Stimulated activated CD4-positive, alpha-beta T cell treated with anti-CD3 and anti-CD28 coated beads, TNF-alpha, amount 100 ng/mL, for 4 hours (primary cell): Measurements from ENCODE around the gene RHOA.
"Not testable (repeated sequence)": the region's sequence is repeated elsewhere in the genome, so short reads cannot be mapped to it uniquely, and the experiment has no call there.

ENCODE experiments used
- DNase-seq, 3 experiments: peaks; one replicate each; pipeline ENCODE4 v3.0.0-alpha.2; 2020; ENCODE audit warnings: low read depth in 3 of 3

RHOA gene

DNA sequence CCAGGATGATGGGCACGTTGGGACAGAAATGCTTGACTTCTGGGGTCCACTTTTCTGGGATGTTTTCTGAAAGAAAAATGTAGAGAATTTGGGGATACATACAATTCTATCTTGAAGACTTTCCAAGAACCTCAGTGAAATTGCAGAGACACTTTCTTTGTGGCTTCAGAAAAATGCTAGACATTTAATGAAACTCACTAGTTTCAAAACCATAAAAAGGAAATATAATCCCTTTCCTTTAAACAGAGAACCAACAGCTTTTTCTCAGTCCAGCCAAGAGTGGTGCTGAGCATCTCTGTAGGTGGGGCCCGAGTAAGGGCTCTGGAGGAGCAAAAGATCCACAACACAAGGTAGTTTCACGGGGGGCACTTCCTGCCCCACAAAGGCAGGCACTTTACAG lies 49.2 kb downstream of the RHOA start:
- DNase-seq = no peak

DNA sequence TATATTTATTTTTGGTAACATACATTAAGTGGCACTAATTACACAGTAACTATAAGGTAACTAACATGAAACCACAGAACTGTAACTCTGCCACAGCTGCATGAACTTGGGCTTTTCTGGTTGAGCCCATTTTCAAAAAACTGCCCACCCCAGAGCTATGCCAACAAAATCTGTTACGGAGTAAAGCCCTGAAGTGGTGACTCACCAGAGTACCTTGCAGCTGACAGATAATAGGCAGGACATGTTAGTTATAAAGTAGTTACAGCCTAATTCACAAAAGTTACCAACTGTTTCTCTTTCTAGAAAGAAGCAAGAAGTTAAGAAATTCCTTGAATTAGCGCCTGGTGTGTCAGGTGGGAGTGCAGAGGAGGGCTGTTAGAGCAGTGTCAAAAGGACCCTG lies 52.2 kb downstream of the RHOA start:
- no peak for DNase-seq

DNA sequence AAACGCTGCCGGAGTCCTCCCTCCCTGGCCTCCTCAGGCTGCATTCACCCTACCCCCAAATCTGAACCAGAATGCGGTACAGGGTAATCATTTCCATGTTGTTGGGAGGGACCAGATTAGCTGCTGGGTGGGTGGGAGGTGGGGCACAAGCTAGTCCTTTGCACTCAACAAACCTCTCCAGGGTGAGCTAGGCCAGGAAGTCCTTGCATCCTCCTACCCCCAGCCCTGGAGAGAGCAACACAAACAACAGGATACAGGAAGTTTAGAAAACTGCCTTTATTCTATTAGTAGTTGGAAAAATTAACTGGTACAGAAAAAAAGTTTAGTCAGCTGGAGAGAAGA lies 52.9 kb downstream of the RHOA start:
- DNase-seq = no peak

DNA sequence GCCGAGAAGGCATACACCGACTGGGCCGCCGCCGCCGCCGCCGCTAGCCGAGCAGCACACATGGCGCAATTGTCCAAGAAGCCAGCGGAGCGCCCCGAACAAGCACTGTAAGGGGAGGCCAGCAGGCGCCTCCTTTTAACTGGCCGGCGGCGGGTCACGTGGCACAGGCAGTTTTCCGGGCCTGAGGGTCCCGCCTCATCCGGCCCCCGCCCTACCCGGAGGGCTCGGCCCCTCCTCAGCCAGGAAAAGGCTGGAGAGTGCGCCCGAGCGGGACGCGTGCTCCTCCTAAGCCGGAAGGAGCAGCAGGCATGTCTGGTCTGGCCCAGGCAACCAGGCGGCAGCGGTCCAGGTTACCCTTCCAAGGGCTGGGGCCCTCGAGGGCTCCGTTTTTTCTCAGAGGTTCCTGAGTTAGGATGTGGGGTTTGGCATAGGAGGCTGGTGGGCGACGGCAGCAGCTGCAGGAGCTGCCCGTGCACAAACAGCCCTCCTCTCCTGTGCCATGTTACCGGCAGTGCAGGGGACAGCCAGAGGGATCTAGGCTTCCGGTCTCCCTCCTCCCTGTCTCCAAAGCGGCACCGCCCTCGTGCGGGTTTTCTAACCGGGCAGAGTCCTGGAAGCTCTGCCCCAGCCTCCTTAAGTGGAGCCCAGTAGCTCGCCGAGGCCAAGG lies 53.4 kb downstream of the RHOA start, which contains the start of gene GPX1:
TSS of gene GPX1 (minus strand) at position 137 of the 667 bp plus-strand sequence. CDS start at position 62, 75 bp downstream.
- DNase-seq = peak; percentile 33 to 71 (median 38)

DNA sequence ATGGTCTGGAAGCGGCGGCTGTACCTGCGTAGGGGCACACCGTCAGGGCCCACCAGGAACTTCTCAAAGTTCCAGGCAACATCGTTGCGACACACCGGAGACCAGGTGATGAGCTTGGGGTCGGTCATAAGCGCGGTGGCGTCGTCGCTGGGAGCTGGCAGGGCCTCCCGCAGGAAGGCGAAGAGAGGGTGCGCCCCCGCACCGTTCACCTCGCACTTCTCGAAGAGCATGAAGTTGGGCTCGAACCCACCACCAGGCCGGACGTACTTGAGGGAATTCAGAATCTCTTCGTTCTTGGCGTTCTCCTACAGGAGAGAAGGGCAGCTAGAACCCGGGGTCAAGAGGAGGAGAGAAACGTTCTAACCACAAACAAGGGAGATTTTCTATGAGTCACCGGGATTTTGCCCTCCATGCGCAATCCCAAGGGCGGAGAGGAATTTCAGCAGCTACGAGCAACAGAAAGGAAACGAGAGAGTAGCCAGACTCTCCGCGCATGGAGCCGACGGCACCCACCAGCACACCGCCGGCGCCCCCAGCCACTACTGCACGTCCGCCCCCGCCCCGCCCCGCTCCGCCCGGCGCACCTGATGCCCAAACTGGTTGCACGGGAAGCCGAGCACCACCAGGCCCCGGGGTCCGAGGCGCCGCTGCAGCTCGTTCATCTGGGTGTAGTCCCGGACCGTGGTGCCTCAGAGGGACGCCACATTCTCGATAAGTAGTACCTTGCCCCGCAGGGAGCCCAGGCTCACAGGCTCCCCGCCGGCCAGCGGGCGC lies 54.1 kb downstream of the RHOA start:
- peak; percentile 22 to 24 (median 24) for DNase-seq

DNA sequence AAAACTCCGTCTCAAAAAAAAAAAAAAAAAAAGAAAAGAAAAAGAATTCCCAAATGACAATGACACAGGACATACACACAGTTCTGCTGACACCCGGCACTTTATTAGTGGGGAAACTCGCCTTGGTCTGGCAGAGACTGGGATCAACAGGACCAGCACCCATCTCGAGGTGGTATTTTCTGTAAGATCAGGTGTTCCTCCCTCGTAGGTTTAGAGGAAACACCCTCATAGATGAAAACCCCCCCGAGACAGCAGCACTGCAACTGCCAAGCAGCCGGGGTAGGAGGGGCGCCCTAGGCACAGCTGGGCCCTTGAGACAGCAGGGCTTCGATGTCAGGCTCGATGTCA lies 54.7 kb downstream of the RHOA start:
- DNase-seq = not testable (repeated sequence)

DNA sequence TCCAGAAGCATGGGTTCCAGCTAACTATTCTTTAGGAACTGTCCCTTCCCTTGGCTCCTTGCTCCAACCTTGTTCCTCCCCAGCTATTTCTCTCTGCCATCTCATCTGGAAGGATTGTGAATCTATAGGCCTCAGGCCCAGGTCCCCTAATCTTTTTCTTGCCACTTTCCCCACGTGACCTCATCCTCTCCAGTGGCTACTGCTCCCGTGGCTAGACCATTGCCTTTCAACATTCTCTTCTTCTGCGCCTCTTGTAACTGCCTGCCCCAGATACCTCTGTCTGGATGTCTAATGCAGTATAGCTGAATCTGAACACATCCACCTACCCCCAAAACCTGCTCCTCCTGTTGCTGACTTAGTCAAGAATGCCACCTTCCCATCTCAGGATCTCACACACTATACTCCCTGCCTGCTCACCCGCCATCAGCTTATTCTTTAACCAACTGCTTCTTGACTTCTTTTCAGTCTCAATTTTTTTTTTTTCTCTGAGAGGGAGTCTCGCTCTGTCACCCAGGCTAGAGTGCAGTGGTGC lies 58.8 kb downstream of the RHOA start:
- no peak for DNase-seq

DNA sequence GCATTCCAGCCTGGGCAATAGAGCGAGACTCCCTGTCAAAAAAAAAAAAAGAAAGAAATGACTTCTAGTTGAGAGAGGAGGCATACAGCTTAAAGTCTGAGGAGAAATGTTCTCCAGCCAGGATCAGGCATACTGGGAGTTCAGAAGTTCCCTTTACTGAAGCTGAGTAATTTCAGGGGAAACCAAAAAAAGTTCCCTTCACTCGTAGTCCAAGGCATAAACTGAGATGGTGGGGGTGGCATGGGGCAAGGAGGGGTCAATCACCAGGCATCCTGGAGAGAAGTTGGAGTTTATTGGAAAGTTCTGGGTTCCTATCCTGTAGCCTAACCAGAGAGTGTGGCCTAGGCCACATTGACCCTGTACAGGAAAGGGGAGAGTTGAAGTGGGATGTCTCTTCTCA lies 59.5 kb downstream of the RHOA start:
- DNase-seq = no peak

DNA sequence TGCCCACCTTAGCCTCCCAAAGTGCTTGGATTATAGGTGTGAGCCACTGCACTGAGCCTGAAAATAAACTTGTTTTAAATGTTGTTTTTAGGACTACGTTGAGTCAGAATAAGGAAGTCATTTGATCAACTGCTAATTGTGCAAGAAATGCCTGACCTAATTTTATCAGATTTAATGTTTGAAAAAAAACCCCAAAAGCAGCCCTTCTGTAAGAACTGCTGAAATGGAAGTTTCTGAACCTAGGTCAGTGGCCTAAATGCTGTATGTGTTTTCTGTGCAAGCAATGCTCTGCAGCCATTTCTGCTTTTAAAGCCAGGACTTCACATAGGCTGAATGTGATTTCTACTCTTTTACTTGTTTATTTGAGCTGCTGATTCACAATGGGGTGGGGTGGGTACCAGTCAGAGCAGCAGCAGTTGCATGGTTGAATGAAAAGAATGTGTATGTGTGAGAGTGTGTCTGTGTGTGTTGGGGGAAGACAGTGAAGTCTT lies 60.2 kb downstream of the RHOA start:
- no peak for DNase-seq

DNA sequence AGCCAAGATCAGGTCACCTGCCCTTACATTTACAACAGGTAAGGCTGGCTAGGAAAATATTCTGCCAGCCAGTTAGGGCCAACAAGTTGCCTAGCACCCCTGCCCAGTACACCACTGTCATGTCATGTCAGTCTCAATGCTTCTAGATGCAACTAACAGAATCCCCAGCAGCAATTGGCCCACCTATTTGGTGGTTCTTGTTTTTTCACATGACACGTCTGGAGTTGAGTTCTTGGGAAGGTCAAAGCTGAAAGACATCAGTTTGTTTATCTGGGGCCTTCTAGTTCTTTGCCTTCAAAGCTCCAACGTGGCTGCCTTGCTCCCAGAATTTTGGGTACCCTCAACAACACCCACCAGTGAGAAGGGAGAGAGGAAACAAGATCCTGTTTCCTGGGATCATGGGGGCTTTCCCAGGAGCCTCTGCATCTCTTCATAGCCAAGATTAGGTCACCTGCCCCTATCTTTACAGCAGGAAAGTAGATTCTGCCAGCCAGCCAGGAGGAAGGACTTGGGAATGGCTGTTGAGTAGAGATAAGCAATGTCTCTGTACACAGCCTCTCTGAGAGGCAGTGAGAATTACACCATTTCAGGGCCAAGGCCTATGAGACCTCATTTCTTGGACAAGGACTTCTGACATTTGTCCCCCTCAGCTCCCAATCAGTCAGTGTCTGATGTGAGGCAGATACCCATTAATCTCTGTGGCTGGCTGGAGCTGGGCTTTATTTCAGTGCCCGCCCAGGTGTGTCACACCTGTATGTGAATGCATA lies 62.2 kb downstream of the RHOA start:
- DNase-seq = no peak

DNA sequence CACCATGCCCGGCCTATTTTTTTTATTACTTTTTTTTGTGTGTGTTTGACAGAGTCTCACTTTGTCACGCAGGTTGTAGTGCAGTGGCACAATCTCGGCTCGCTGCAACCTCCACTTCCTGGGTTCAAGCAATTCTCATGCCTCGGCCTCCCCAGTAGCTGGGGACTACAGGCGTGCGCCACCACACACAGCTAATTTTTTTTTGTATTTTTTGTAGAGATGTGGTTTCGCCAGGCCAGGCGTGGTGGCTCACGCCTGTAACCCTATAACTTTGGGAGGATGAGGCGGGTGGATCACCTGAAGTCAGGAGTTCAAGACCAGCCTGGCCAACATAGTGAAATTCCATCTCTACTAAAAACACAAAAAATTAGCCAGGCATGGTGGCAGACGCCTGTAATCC lies 63.4 kb downstream of the RHOA start:
- DNase-seq = not testable (repeated sequence)

DNA sequence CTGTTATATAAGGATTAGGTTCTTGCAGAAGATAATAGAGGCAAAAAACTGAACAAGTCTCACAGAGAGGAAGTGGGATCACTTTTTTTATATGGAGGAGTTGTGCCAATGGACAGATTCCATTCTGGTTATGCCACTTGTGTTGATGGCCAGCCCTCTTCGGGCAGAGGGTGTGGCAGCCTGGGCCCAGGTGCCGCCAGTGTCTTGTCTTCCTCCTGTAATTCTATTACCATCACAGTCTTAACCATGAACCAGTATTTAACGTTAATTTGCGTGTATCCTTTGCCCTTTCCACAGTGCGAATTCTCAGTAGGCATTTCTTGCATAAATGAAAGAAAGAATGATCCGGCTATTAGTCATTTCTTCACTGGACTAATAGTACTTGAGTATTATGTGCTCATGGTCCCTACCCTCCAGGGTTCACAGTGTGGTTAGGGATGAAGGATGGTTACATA lies 65.0 kb downstream of the RHOA start:
- DNase-seq = no peak

DNA sequence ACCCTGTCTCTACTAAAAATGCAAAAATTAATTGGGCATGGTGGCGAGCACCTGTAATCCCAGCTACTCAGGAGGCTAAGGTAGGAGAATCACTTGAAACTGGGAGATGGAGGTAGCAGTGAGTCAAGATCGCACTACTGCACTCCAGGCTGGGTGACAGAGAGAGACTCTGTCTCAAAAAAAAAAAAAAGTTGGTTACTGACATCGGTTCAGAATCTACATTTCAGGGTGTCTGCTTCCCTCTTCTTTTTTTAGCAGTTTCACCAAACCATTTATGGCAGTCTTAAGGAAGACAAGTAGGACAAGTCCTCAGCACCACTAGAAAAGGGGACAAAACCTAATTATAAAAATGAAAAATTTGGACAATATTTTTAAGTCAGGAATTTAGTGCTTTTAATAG lies 68.6 kb downstream of the RHOA start:
- DNase-seq = no peak

DNA sequence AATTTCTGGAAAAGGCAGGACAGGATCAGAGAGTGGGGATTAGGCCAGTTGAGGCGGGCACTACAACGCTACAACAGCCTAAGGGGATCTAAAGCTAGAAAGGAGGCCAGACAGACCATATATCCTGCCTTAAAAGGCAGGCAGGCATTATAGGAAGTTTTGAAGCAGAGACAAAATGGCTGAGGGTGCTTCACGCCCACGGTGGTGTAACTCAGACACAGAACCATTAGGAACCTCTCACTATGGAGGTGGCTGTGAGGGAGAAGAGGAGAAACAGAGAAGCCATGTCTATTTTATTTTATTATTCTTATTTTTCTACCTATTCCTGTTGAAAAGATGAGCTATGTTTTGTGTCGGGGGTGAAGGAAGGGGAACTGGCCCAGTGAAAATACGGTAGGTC lies 69.8 kb downstream of the RHOA start:
- DNase-seq = no peak

DNA sequence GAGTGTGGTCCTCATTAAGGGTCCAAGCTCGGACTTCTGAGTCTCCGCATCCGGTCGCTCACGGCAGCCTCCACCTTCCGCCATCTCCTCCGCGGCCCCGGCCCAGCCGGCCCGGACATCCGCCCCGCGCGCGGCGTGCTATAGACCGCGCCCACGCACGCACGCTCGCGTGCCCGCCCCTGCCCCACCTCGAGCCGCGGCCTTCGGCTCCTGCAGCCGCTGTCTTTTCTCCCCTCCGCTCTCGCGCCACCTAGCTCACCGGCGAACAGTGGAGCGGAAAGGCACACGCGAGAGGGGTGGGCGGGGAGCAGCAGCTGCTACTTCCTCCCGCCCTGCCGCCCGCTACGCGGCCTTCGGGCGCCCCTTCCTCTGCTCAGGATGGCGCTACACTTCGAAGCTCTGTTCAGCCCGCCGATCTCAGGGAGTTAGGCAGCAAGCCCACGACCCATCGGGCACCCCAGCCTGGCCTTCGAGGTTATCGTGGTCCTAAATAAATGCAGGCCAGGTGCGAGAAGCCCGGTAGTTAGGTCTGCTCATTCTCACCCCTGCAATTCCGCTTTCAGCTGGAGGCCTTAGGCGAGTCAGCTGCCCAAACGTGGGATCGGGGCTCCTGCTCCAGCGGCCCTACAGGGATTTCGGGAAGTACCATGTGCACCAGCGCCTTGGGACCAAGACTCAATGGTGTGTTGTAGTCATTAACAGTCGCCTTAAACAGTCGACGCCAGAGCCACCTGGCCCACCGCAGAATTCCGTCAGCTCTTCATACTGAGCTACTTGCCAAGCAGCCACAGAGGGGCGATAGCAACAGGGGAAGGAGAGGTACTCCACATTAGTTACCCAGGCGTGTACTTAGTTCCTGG lies 71.6 kb downstream of the RHOA start, which contains the start of gene USP4:
TSS of gene USP4 (minus strand) at position 113 of the 860 bp plus-strand sequence. CDS start at position 84, 29 bp downstream.
- peak; percentile 86 for DNase-seq

DNA sequence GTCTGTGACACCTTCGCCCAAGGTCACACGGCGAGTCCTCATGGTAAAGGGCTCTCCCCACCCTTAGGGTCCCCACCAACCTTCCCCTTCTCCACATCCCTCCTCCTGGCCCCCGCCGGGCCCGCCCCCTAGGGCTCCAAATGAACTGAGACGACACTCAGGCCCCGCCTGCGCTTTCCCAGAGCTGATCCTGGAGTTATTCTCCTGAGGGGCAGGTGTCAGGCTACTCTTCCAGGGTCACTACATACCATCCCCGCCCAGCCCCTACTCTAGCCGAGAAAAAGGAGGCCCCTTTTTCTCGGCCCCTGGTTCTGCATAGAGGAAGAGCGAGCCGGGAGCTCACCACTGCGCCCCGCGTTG lies 72.2 kb downstream of the RHOA start:
- DNase-seq = peak in 1 of 3 experiments; percentile 16

DNA sequence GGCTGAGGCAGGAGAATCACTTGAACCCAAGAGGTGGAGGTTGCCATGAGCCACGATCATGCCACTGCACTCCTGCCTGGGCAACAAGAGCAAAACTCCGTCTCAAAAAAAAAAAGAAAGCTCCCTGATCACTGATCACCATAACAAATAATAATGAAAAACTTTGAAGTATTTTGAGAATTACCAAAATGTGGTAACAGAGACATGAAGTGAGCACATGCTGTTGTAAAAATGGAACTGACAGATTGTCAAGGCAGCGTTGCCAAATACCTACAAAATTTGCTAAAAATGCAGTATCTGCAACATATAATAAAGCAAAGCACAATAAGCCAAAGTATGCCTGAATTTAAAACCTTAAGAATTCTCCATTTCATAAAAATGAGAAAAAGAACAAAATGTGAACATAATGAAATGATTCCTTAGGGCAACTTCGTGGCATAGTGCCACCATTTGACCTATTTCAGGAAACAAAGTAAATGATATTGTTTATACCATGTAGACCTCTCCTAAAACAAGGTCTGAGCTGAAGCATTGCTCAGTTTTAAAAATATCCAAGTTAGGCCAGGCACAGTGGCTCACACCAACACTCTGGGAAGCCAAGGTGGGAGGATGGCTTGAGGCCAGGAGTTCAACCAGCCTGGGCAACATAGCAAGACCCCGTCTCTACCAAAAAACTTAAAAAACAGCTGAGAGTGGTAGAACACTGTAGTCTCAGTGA lies 77.7 kb downstream of the RHOA start:
- no peak for DNase-seq

DNA sequence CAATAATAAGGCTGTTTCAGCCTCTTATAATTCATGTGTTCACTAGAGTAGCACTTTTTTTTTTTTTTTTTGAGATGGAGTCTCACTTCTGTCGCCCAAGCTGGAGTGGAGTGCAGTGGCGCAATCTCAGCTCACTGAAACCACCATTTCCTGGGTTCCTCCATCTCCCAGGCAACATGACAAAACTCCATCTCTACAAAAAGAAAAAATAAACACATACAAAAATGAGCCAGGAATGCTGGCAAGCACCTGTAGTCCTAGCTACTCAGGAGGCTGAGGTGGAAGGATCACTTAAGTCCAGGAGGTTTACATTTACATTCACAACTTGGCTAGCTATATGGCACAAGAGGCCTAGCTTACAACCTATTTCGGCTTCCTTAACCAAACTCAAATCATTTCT lies 78.7 kb downstream of the RHOA start:
- no peak for DNase-seq

DNA sequence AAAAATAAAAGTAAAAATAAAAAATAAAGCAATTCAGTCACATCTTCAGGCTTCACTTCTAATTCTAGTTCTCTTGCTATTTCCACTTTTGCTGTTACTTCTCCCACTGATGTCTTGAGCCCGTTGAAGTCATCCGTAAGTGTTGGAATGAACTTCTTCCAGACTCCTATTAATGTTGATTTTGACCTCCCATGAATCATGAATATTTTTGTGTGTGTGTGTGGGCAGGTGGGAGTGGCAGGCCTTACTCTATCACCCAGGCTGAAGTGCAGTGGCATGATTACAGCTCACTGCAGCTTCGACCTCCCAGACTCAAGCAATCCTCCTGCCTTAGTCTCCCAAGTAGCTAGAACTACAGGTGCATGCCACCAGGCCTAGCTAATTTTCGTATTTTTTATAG lies 82.6 kb downstream of the RHOA start:
- DNase-seq = no peak

DNA sequence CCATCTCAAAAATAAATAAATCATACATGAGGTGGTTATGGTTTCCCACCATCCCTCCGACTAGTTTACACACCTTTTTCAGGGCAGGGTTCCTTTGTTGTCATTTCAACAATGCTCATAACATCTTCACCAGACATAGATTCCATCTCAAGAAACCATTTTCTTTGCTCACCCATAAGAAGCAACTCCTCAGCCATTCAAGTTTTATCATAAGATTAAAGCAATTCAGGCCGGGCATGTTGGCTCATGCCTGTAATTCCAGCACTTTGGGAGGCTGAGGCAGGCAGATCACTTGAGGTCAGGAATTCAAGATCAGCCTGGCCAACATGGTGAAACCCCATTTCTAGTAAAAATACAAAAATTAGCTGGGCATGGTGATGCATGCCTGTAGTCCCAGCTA lies 83.4 kb downstream of the RHOA start:
- not testable (repeated sequence) for DNase-seq

DNA sequence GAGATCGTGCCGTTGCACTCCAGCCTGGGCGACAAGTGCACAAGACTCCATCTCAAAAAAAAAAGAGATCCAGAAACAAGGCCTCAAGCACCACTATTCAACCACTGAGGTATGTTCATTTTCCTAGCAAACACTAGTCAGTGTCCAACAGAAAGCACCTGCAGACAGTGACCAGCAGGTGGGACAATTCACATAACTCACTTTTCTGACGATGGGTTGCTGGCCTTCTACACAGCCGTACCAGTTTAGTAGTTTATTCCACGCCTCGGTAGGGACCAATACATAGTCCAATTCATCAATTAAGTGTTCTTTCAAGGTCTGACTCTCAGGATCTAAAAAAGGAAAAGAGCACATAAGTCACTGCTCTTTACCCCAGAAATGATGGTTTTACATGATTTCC lies 84.3 kb downstream of the RHOA start:
- no peak for DNase-seq
